Stimulated activated CD8-positive, alpha-beta memory T cell treated with anti-CD3 and anti-CD28 coated beads, Interleukin-7, amount 100 ng/mL, for 24 hours (primary cell): ENCODE data around the gene ARHGAP35.
"Not testable (repeated sequence)": the region's sequence is repeated elsewhere in the genome, so short reads cannot be mapped to it uniquely, and the experiment has no call there.

Experiments
- DNase-seq: peaks from one replicate; pipeline ENCODE4 v3.0.0-alpha.2; 2020; ENCODE audit warnings: low read depth

The ARHGAP35 gene

GRCh38 chr19:46860846-46861690 lies at the start of gene ARHGAP35:
ARHGAP35 (plus strand) TSS chr19:46860997; CDS start chr19:46918676, 57,679 bp downstream.
- no peak for DNase-seq

GRCh38 chr19:46812977-46813838 lies 47.6 kb upstream of the ARHGAP35 start:
- DNase-seq, result no peak

- DNase-seq, result no peak
Measured at GRCh38 chr19:46813839-46814358, 46.9 kb upstream of the ARHGAP35 start.

GRCh38 chr19:46815833-46816627 lies 44.8 kb upstream of the ARHGAP35 start:
- DNase-seq, result no peak

GRCh38 chr19:46818812-46819211 lies 42.0 kb upstream of the ARHGAP35 start:
- DNase-seq, result no peak

- DNase-seq, result peak; percentile 15
Measured at GRCh38 chr19:46821512-46822409, 39.0 kb upstream of the ARHGAP35 start.

- not testable (repeated sequence) for DNase-seq
Measured at GRCh38 chr19:46822410-46822787, 38.4 kb upstream of the ARHGAP35 start.

GRCh38 chr19:46823049-46823448 lies 37.7 kb upstream of the ARHGAP35 start:
- DNase-seq, result no peak

- no peak for DNase-seq
Measured at GRCh38 chr19:46824890-46825730, 35.7 kb upstream of the ARHGAP35 start.

- DNase-seq, result no peak
Measured at GRCh38 chr19:46825731-46826055, 35.1 kb upstream of the ARHGAP35 start.

- DNase-seq, result peak; percentile 30
Measured at GRCh38 chr19:46828484-46828883, 32.3 kb upstream of the ARHGAP35 start.

GRCh38 chr19:46830864-46831263 lies 29.9 kb upstream of the ARHGAP35 start:
- DNase-seq, result no peak

GRCh38 chr19:46834121-46834520 lies 26.7 kb upstream of the ARHGAP35 start:
- no peak for DNase-seq

- no peak for DNase-seq
Measured at GRCh38 chr19:46834984-46835383, 25.8 kb upstream of the ARHGAP35 start.

GRCh38 chr19:46838160-46838559 lies 22.6 kb upstream of the ARHGAP35 start:
- DNase-seq, result no peak

- DNase-seq, result no peak
Measured at GRCh38 chr19:46839752-46840497, 20.9 kb upstream of the ARHGAP35 start.

- no peak for DNase-seq
Measured at GRCh38 chr19:46840498-46840942, 20.3 kb upstream of the ARHGAP35 start.

- DNase-seq, result no peak
Measured at GRCh38 chr19:46841458-46842083, 19.2 kb upstream of the ARHGAP35 start.

- no peak for DNase-seq
Measured at GRCh38 chr19:46842791-46843190, 18.0 kb upstream of the ARHGAP35 start.
